Mammary epithelial cell (primary cell): ENCODE measurements around the gene STUB1.

Experiments
- EZH2 ChIP-seq: IDR thresholded peaks from 2 replicates; pipeline ENCODE4 v1.6.1; 2012; ENCODE audit warnings: low read length, inconsistent platforms, borderline replicate concordance
- TF ChIP-seq, protein P1 (sequence below), 2 donors: IDR thresholded peaks in 1 of 2; conservative IDR thresholded peaks in 1 of 2; 2 replicates each; pipeline ENCODE4 v1.5.1; 2011 to 2012; ENCODE audit warnings: inconsistent platforms in 2 of 2, low read length in 2 of 2, mild to moderate bottlenecking in 2 of 2, control low read depth in 1 of 2, low read depth in 1 of 2; ENCODE audit not compliant: insufficient read depth in 1 of 2; ENCODE audit errors: extremely low read depth in 1 of 2

DNA sequence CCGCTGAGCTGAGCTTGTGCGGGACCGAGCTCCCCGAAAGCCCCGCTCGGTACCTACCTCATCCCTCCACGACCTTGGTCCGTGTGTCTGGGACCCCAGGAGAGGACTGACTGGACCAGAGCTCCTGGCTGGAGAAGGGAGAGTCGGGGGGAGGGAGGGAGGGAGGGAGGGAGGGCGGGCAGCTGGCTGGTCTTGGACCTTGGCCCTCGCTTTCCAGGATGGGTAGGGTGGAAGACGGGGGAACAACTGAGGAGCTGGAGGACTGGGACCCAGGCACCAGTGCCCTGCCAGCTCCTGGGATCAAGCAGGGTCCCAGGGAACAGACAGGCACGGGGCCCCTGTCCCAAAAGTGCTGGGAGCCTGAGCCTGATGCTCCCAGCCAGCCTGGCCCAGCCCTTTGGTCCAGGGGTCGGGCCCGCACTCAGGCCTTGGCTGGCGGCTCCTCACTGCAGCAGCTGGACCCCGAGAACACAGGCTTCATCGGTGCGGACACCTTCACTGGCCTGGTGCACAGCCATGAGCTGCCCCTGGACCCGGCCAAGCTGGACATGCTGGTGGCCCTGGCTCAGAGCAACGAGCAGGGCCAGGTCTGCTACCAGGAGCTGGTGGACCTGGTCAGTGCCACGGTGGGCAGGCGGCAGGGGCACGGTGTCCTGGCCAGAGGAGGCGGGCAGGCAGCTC is 4.2 kb upstream of the STUB1 start:
- TF ChIP-seq, protein P1, sequence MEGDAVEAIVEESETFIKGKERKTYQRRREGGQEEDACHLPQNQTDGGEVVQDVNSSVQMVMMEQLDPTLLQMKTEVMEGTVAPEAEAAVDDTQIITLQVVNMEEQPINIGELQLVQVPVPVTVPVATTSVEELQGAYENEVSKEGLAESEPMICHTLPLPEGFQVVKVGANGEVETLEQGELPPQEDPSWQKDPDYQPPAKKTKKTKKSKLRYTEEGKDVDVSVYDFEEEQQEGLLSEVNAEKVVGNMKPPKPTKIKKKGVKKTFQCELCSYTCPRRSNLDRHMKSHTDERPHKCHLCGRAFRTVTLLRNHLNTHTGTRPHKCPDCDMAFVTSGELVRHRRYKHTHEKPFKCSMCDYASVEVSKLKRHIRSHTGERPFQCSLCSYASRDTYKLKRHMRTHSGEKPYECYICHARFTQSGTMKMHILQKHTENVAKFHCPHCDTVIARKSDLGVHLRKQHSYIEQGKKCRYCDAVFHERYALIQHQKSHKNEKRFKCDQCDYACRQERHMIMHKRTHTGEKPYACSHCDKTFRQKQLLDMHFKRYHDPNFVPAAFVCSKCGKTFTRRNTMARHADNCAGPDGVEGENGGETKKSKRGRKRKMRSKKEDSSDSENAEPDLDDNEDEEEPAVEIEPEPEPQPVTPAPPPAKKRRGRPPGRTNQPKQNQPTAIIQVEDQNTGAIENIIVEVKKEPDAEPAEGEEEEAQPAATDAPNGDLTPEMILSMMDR (conservative IDR thresholded peaks at IDR 0.05 in 1 of 2, IDR thresholded peaks at IDR 0.05 in 1 of 2; ENCODE audit: extremely low read depth in 1 of 2, insufficient read depth in 1 of 2, low read depth in 1 of 2, low read length in 2 of 2), result no peak
- no peak for TF ChIP-seq EZH2
